GM18505 (cell line): Measurements from ENCODE around the gene DHX35.

Experiments used
- ATAC-seq: cut with Tn5 transposase; IDR thresholded peaks from one replicate; pipeline ENCODE4 v1.9.1; 2021; ENCODE audit not compliant: unreplicated experiment
- POLR2A ChIP-seq: IDR thresholded peaks from 4 replicates; pipeline ENCODE4 v1.6.1; 2011; ENCODE audit warnings: borderline replicate concordance; ENCODE audit not compliant: insufficient read depth, insufficient read length; ENCODE audit errors: extremely low read depth

DHX35 gene

GRCh38 chr20:39038495-39038894 is 76.4 kb downstream of the DHX35 start:
- ATAC-seq, result no peak
- TF ChIP-seq POLR2A, result no peak

DNA sequence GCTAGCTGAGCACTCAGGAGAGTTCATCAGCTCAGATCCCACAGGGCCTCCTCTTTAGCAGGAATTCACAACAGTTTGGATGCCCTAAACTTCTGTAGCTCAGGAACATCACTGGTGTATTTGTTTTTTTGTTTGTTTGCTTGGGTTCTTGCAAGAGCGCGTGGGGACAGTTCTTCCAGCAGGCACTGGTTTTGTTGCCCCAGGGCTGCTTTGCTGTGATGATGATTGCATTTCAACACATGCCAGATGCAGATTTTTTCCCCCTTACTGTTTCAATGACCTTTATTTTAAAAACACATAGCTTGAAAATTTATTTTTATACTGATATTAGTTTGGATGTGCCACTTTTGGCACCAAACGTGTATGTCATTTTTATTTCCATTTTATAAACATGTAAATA is 77.1 kb downstream of the DHX35 start:
- TF ChIP-seq POLR2A, result no peak
- ATAC-seq, result no peak

DNA sequence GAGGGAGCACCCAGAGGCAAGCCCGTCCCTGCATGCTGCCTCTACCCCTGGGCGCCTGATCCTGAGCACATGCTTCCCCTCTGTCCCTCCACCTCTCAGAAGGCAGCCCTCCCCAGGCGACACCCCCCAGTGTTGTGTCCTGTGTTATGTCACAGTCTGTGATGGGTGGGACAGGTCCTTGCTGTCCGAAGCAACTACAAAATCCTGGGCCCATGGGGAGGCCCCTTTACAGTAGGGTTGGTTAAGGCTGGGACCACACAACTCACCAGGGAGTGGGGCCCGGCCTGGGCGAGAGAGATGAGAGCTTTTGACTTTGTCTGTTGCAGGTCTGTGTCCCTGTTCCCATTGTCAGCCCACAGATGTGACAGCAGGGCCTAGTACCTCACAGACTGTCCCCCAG is 78.0 kb downstream of the DHX35 start:
- TF ChIP-seq POLR2A, result no peak
- no peak for ATAC-seq

DNA sequence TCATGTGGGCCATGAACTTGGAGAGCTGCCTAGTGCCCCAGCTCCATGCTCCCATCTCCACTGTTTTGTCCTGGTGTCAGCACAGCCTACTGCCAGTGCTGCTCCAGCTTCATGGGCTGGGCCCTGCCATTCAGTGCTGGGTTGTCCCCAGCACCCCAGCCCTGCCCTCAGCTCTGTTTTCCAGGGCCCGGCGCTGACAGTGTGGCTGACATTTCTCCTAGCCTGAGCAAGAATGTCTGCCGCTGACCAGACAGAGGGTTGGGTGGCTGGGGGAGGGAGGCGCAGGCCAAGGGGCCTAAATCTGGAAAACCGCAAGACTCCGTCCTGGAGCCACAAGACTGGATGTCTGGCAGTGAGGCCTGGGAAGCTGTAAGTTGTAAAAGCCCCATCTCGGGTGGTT is 78.9 kb downstream of the DHX35 start:
- no peak for ATAC-seq
- no peak for TF ChIP-seq POLR2A

GRCh38 chr20:39042279-39043150 is 80.4 kb downstream of the DHX35 start:
- TF ChIP-seq POLR2A, result no peak
- no peak for ATAC-seq

GRCh38 chr20:39044501-39044900 is 82.4 kb downstream of the DHX35 start:
- no peak for ATAC-seq
- no peak for TF ChIP-seq POLR2A

DNA sequence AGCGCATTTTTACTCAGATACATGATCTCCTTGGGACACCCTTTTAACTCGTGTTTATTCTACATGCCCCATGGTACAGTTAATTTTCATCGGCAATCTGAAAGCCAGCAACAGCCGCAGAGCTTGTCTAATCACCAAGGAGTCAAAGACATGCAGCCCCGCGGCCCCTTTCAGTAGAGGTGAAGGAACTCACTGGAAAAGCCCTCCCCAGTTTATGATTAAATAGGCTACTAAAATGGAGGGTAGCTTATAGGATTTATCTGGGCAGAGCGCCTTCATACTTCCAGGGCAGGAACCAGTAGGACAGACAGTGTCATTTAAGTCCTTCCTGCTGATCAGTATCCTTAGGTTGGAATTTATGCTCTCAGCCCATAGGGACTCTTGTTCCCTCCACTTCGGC is 83.5 kb downstream of the DHX35 start:
- TF ChIP-seq POLR2A, result no peak
- ATAC-seq, result no peak

DNA sequence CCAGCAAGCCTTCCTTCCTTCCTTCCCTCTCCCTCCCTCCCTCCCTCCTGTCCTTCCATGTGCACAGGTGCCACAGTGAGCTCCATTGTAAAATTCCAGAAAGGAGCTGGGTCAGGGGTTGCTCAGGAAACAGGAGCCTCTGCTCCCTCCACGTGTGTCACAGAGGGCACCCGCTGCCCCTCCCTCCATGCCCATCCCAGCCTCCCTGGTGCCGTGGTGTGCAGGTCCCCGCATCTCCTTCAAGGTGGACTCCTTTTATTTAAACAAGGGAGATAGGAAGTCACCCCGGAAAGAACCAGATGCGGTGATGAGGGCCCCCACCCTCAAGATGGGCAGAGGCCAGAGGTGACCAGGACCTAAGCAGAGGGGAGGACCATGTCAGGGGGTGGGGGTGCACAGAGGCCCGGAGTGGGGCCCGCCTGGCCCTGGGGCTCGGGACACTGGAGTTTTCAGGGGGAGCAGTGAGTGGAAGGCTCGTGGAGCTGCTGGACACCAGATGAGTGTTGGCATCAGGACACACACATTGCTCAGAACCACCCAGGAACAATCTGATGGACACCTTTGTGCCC is 85.4 kb downstream of the DHX35 start:
- TF ChIP-seq POLR2A, result no peak
- ATAC-seq, result no peak

GRCh38 chr20:39048000-39048696 is 86.0 kb downstream of the DHX35 start:
- no peak for TF ChIP-seq POLR2A
- ATAC-seq, result no peak

- no peak for ATAC-seq
- no peak for TF ChIP-seq POLR2A
Measured at GRCh38 chr20:39049148-39049547, 87.0 kb downstream of the DHX35 start.

DNA sequence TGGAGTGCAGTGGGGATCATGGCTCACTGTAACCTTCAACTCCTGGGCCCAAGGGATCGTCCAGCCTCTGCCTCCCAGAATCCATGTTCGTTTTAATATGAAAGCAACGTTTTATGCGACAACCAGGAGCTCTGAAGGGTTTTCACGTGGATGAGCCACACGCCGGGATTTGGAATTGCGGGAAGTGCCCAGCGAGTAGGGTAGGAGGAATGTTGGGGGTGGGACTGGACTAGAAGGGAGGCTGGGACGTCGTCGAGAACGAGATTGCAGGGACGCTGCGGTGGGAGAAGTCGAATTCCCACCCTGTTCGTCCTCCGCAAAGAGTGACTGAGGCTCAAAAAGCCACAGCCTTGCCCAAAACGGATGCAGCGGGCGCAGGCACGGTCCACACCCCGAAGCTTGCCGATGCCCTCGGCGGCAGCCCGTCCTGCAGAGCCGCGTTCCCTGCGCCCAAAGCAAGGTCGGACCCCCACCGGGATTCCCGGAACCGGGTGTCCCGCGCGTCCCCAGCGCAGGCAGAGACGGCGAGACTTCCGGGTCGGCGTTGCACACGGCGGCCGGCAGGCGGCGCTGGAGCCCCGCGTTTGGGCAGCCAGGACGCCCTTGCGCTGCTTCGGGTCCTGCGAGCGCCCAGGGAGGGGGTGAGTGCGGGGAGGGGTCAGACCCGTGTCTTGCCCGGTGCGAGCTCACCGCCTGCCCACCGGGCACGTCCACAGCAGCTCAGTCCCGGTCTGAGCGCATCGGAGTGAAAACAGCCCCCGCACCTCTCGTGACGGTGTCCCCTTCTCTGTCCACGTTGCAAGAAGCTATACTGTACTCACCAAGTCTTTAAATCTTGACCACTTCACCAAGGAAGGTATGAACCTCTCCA is 87.8 kb downstream of the DHX35 start:
- peak; percentile 72 for TF ChIP-seq POLR2A
- peak; percentile 85 for ATAC-seq

DNA sequence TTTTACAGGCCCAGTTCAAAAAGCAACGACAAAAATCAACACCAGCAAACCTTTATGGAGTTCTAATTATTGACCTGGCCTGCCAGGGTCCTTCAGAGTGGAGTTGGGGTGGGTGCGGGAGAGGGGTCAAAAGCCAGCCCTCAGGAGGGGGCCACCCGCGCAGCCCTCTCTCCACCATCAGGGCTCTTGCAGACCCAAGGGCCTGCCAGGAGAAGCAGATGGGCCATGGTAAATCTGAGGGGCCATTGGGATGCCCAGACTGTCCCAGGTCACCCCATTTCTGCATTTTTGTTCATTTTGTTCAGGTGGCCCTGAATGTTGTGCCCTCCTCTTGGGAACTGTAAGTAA is 88.4 kb downstream of the DHX35 start:
- ATAC-seq, result no peak
- TF ChIP-seq POLR2A, result no peak

DNA sequence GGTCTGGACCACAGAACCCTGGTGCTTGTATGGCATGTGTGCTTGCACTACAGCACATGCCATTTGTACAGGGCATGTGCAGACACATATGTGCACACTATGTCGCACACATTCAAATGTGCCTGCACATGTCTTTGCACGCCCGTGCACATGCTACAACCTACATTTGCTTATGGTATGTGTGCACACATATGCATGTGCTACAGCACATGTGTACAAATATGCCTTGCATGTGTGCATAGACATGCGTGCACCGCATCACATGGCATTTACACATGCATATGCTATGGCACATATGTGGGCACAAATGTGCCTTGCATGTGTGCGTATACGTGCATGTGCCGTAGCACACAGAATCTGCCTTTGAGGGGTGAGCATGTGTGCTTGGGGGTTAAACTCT is 90.5 kb downstream of the DHX35 start:
- no peak for ATAC-seq
- no peak for TF ChIP-seq POLR2A
